Activated B cell treated with CpG ODN at 0.5 μM for 24 hours (primary cell): ENCODE results near the gene SLC5A1. TPM values are rescaled to one million over a fixed set of nuclear protein-coding genes. Genes with fewer than 3 reads are reported as not detected.

Source experiments
- ATAC-seq: fragments of 200-7000 bp; cut with Tn5 transposase; one replicate; pipeline ENCODE4 v1.10.0; 2021; ENCODE audit warnings: low read depth, mild to moderate bottlenecking, moderate library complexity
- CTCF ChIA-PET: fragments of 350-600 bp; sonication (Branson Sonifier 250); formaldehyde crosslinking; loops from one replicate; lab custom pipeline; 2021; ENCODE audit warnings: antibody characterized with exemption; lab: Charles Lee
- POLR2A ChIA-PET: fragments of 350-600 bp; sonication (Branson Sonifier 250); formaldehyde crosslinking; loops from one replicate; lab custom pipeline; 2021; ENCODE audit warnings: antibody characterized with exemption; lab: Charles Lee
- DNase-seq: peaks from one replicate; pipeline ENCODE4 v3.0.0; 2022
- H3K27ac Mint-ChIP-seq: one replicate; pipeline ENCODE4 v1.8.0; 2020; ENCODE audit warnings: mixed read lengths
- H3K27me3 Mint-ChIP-seq: one replicate; pipeline ENCODE4 v1.8.0; 2021; ENCODE audit warnings: mixed read lengths
- H3K36me3 Mint-ChIP-seq: one replicate; pipeline ENCODE4 v1.8.0; 2021; ENCODE audit warnings: low read depth, mixed read lengths
- H3K4me1 Mint-ChIP-seq: one replicate; pipeline ENCODE4 v1.8.0; 2021; ENCODE audit warnings: mixed read lengths
- H3K4me3 Mint-ChIP-seq: one replicate; pipeline ENCODE4 v1.8.0; 2020; ENCODE audit warnings: mild to moderate bottlenecking, mixed read lengths
- H3K9me3 Mint-ChIP-seq: one replicate; pipeline ENCODE4 v1.8.0; 2020; ENCODE audit warnings: mixed read lengths
- CTCF ChIP-seq: fragments of 200-600 bp; IDR thresholded peaks from one replicate; pipeline ENCODE4 v1.8.0; 2022; ENCODE audit warnings: antibody characterized with exemption, mild to moderate bottlenecking
- intact Hi-C: fragments of 100-400 bp; cut with micrococcal nuclease; formaldehyde crosslinking; loops from one replicate; pipeline ENCODE4 v1.15.1; 2024
- total RNA-seq: library from RNA; stranded (reverse); gene quantifications from 2 replicates; pipeline ENCODE4 v1.2.3, GENCODE V29; 2022

SLC5A1 gene
- total RNA-seq, 1 donor from 2014 or later, result not detected

DNA sequence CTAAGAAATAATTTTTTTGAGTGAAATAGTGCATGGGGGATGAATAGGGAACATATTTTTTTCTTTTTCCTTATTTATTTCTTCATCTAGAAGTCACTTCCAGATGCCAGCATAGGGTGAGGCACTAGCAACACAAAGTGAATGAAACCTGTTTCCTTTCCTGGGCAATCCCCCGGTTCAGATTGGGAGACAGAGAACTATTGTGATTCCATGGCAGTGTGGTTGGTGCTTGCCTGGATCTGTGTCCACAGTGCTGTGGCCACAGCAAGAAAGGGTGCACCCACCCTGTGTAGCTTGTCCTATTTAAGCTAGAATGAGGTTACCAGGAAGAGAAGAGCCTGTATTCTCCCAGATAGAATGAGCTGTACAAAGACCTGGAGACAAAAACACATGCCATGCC lies 57.6 kb downstream of the SLC5A1 start:
- intact Hi-C loops, result loop anchor here (5.0 kb wide), 1 partner anchor 887 kb away; no protein-coding TSS in a partner anchor
- CTCF ChIA-PET, result no interaction called here
- H3K27me3 Mint-ChIP-seq, result peaks cover 14% of the 10 kb centered on the region
- no peak overlapping the region for H3K4me3 Mint-ChIP-seq
- POLR2A ChIA-PET, result interaction anchor here (0.7 kb wide), 1 partner anchor 17 kb away, joined by 3 read pairs; no protein-coding TSS in a partner anchor
- no peak for TF ChIP-seq CTCF
- H3K9me3 Mint-ChIP-seq, result no peaks in the 10 kb centered on the region
- H3K36me3 Mint-ChIP-seq, result no peaks in the 10 kb centered on the region
- no peak overlapping the region for H3K27ac Mint-ChIP-seq
- no peaks in the 10 kb centered on the region for H3K4me1 Mint-ChIP-seq
- DNase-seq (no peak), ATAC-seq (no peak)

DNA sequence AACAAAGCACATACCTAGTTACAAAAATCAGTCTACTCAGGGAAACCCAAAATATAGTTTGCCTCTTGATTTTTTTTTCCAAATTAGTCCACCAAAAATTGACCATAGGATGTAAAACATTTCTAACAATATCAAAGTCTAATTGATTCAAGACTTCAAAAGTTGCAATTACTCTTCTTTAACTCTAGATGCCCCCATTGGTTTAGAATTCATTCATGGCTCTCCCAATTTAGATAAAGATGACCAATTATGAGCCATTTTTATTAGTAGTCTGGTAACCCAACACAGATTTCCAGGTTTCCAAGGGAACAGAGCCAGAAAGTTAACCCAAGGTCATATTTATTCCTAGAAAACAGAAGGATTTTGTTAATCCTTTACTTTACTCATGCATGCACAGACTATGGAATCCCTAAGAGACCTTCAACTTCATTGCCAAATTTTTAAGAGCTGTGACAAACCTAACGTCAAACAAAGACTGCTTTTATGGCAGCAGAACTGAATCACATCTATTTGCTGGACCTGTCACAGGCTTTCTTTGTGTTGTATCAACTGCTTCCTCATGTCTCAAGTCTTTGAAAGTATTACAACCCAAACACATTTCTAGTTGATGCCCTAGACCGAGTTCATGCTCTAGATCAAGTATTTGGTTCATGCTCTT lies 60.7 kb downstream of the SLC5A1 start:
- H3K27me3 Mint-ChIP-seq, result peaks cover 25% of the 10 kb centered on the region
- ATAC-seq (no peak), DNase-seq (no peak)
- H3K36me3 Mint-ChIP-seq, result no peaks in the 10 kb centered on the region
- no peaks in the 10 kb centered on the region for H3K4me1 Mint-ChIP-seq
- H3K9me3 Mint-ChIP-seq, result no peaks in the 10 kb centered on the region
- TF ChIP-seq CTCF, result no peak
- intact Hi-C loops, result loop anchor here (1.0 to 5.0 kb wide), 6 partner anchors 104 to 897 kb away; no protein-coding TSS in a partner anchor
- POLR2A ChIA-PET, result no interaction called here
- CTCF ChIA-PET, result interaction anchor here (0.6 to 2.6 kb wide), 6 partner anchors 127 to 897 kb away, joined by 3 to 16 read pairs (median 6); no protein-coding TSS in a partner anchor
- H3K4me3 Mint-ChIP-seq, result no peak overlapping the region
- no peak overlapping the region for H3K27ac Mint-ChIP-seq

GRCh38 chr22:32106930-32107329 lies 63.9 kb downstream of the SLC5A1 start:
- no peak overlapping the region for H3K4me3 Mint-ChIP-seq
- TF ChIP-seq CTCF, result no peak
- no peak overlapping the region for H3K27ac Mint-ChIP-seq
- H3K27me3 Mint-ChIP-seq, result peaks cover 44% of the 10 kb centered on the region
- no peaks in the 10 kb centered on the region for H3K36me3 Mint-ChIP-seq
- ChIA-PET CTCF (interaction anchor here (1.5 kb wide), 1 partner anchor 159 kb away, joined by 3 read pairs; no protein-coding TSS in a partner anchor), POLR2A (no interaction called here)
- DNase-seq (no peak), ATAC-seq (no peak)
- intact Hi-C loops, result no loop called here
- H3K4me1 Mint-ChIP-seq, result no peaks in the 10 kb centered on the region
- no peaks in the 10 kb centered on the region for H3K9me3 Mint-ChIP-seq

- ChIA-PET CTCF (no interaction called here), POLR2A (no interaction called here)
- no peaks in the 10 kb centered on the region for H3K36me3 Mint-ChIP-seq
- intact Hi-C loops, result no loop called here
- H3K9me3 Mint-ChIP-seq, result no peaks in the 10 kb centered on the region
- DNase-seq (no peak), ATAC-seq (no peak)
- H3K27me3 Mint-ChIP-seq, result peaks cover 48% of the 10 kb centered on the region
- TF ChIP-seq CTCF, result no peak
- H3K4me1 Mint-ChIP-seq, result no peaks in the 10 kb centered on the region
- no peak overlapping the region for H3K27ac Mint-ChIP-seq
- no peak overlapping the region for H3K4me3 Mint-ChIP-seq
These were observed 69.3 kb downstream of the SLC5A1 start for GRCh38 chr22:32112380-32112779.

DNA sequence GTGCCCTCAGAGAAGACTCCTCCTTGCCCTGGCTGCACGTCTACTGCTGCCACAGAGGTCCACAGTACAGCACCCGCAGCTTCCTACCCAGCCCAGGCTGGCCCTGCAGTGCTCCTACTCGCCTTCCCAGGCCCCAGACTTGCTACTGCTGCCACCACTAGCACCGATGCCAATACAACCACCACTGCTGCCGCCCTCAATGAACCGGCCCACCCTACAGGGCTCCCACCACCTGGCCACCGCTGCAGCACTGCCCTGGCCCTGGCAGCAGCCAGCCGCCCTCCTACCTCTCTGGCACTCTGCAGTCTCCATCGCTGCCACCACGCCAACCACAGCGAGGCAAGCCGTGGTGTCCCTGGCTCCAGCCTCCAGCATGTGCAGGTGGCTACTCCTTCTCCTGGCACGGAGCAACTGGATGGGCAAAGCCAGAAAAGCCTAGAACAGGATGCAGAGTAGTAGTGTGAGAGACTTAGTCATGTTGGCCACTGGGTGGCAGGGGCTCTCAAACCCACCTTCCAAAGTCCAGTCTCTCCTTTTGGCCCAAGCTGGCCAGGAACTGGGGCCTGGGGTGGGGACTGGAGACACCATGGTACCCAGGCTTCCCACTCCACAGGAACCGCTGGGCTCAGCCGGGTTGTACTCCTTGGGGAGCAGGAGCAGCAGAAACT lies 76.6 kb downstream of the SLC5A1 start:
- CTCF ChIA-PET, result no interaction called here
- ATAC-seq, result no peak
- peaks cover 9% of the 10 kb centered on the region for H3K27me3 Mint-ChIP-seq

More for the DNA sequence above, 76.6 kb downstream of the SLC5A1 start:
- DNase-seq, result no peak
- Mint-ChIP-seq H3K27ac (no peak overlapping the region), H3K9me3 (no peaks in the 10 kb centered on the region), H3K4me1 (no peaks in the 10 kb centered on the region), H3K36me3 (no peaks in the 10 kb centered on the region), H3K4me3 (no peak overlapping the region)
- POLR2A ChIA-PET, result no interaction called here
- TF ChIP-seq CTCF, result no peak
- intact Hi-C loops, result no loop called here
